Measurements from ENCODE around the gene DHRS7B.

DHRS7B gene

DNA sequence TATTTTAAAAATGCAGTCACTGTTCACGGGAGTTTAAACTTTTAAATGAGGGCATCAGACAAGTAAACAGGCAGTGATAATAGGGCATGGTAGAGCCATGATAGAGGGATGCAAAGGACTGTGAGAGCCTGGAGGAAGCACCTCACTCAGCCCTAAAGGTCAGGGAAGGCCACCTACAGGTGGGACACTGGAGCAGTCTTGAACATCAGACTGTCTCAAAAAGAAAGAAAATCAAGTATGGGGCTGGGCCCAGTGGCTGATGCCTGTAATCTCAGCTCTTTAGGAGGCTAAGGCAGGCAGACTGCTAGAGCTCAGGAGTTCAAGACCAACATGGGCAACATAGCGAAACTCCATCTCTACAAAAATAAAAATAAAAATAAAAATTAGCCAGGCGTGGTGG lies 31.0 kb upstream of the DHRS7B start:
- no peak for TF ChIP-seq CTCF (IDR thresholded peaks at IDR 0.05)
- no peak overlapping the region for H3K4me3 Mint-ChIP-seq
- no peak overlapping the region for H3K27ac Mint-ChIP-seq
- H3K27me3 Mint-ChIP-seq (ENCODE audit: low read depth, poor library complexity): peaks cover 2% of the 10 kb centered on the region
- H3K36me3 Mint-ChIP-seq (ENCODE audit: low read depth): no peaks in the 10 kb centered on the region
- no peaks in the 10 kb centered on the region for H3K4me1 Mint-ChIP-seq
- H3K9me3 Mint-ChIP-seq: no peaks in the 10 kb centered on the region
- no peak for DNase-seq

DNA sequence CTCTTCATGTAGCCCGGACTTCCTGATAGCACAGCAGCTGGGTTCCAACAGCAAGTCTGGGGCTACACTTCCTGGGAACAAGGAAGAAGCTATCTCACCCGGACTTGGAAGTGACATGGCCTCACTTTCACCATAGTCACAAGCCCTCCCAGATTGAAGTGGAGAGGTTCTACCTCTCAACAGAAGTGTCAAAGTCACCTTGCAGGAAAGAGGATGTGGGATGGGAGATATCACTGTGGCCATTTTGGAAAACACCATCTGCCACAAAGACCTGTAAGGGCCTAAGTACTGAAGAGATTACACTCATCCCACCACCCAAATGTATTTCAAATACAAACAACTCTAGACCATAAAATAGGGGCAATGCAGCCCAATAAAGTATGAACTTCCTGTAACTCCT lies 29.9 kb upstream of the DHRS7B start:
- Mint-ChIP-seq H3K9me3 (no peaks in the 10 kb centered on the region), H3K36me3 (ENCODE audit: low read depth) (no peaks in the 10 kb centered on the region), H3K4me3 (no peak overlapping the region), H3K27me3 (ENCODE audit: low read depth, poor library complexity) (peaks cover 2% of the 10 kb centered on the region), H3K27ac (no peak overlapping the region), H3K4me1 (no peaks in the 10 kb centered on the region)
- DNase-seq: no peak
- TF ChIP-seq CTCF (IDR thresholded peaks at IDR 0.05): no peak

- H3K27ac Mint-ChIP-seq: peak overlapping the region; percentile 99
- TF ChIP-seq CTCF (IDR thresholded peaks at IDR 0.05): no peak
- H3K27me3 Mint-ChIP-seq (ENCODE audit: low read depth, poor library complexity): peaks cover 2% of the 10 kb centered on the region
- peak overlapping the region; percentile 96 for H3K4me3 Mint-ChIP-seq
- H3K9me3 Mint-ChIP-seq: no peaks in the 10 kb centered on the region
- H3K4me1 Mint-ChIP-seq: no peaks in the 10 kb centered on the region
- peak; percentile 68 for DNase-seq
- H3K36me3 Mint-ChIP-seq (ENCODE audit: low read depth): no peaks in the 10 kb centered on the region
These were observed 27.7 kb upstream of the DHRS7B start for GRCh38 chr17:21098934-21099689.

DNA sequence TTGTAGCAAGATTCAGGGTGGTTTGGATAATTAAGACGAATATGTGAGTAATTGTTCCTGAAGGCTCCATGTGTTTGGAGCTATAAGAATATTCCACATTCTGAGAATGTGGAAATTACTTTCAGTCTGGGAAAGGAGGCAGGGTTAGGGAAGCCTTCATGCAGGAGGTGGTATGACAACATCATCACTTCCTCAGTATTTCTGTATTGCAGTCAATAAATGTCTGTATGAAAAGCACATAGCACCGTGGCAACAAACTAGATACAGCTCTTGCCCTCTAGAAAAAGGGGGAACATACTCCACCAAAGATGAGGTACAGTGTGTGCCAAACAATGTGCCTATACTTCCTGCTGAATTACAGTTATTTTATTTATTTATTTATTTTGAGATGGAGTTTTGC lies 26.1 kb upstream of the DHRS7B start:
- DNase-seq: no peak
- no peak overlapping the region for H3K4me3 Mint-ChIP-seq
- no peaks in the 10 kb centered on the region for H3K4me1 Mint-ChIP-seq
- no peak for TF ChIP-seq CTCF (IDR thresholded peaks at IDR 0.05)
- no peak overlapping the region for H3K27ac Mint-ChIP-seq
- H3K27me3 Mint-ChIP-seq (ENCODE audit: low read depth, poor library complexity): no peaks in the 10 kb centered on the region
- H3K9me3 Mint-ChIP-seq: no peaks in the 10 kb centered on the region
- H3K36me3 Mint-ChIP-seq (ENCODE audit: low read depth): no peaks in the 10 kb centered on the region

GRCh38 chr17:21104608-21105007 lies 22.2 kb upstream of the DHRS7B start:
- H3K9me3 Mint-ChIP-seq: no peaks in the 10 kb centered on the region
- no peak for TF ChIP-seq CTCF (IDR thresholded peaks at IDR 0.05)
- H3K4me3 Mint-ChIP-seq: no peak overlapping the region
- DNase-seq: no peak
- no peak overlapping the region for H3K27ac Mint-ChIP-seq
- peaks cover 13% of the 10 kb centered on the region for H3K4me1 Mint-ChIP-seq
- H3K27me3 Mint-ChIP-seq (ENCODE audit: low read depth, poor library complexity): peaks cover 2% of the 10 kb centered on the region
- no peaks in the 10 kb centered on the region for H3K36me3 Mint-ChIP-seq (ENCODE audit: low read depth)
